Measurements from ENCODE around the gene RAPGEF6.
"Not testable (repeated sequence)": the region's sequence is repeated elsewhere in the genome, so short reads cannot be mapped to it uniquely, and the experiment has no call there.

Gene RAPGEF6

DNA sequence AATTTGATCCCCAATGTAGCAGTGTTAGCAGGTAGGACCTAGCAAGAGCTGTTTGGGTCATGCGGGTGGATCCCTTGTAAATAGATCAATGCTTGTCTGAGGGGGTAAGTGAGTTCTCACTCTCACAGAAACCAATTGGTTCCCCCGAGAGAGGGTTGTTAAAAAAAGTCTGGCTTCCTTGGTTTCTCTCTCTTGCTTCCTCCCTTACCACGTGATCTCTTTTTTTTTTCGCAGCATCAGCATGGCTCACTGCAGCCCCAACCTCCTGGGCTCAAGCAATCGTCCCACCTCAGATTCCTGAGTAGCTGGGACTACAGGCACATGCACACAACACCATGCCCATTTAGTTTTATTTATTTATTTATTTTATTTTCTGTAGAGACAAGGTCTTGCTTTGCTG is 26.4 kb downstream of the RAPGEF6 start:
- no peak for DNase-seq (ENCODE audit: low read depth, low spot score)

GRCh38 chr5:131607903-131608540 is 27.0 kb downstream of the RAPGEF6 start:
- no peak for DNase-seq (ENCODE audit: low read depth, low spot score)

DNA sequence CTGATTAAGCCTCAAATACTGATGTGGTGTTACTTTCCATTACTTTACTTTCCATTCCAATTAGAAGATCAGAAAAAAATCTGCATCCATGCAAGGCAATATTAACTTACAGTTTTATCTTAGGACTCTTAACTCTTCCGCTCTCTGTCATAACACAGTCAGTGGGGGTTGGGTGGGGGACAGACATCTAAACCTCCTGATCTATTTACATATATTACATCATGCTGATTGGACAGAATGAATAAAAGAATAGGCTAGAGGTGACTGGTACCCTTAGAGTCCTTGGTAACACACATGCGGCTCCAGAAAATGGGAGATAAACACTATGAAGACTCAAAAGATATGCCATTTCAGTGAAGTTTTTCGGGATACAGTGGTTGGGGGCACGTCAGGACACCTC is 27.6 kb downstream of the RAPGEF6 start:
- DNase-seq (ENCODE audit: low read depth, low spot score) = no peak

DNA sequence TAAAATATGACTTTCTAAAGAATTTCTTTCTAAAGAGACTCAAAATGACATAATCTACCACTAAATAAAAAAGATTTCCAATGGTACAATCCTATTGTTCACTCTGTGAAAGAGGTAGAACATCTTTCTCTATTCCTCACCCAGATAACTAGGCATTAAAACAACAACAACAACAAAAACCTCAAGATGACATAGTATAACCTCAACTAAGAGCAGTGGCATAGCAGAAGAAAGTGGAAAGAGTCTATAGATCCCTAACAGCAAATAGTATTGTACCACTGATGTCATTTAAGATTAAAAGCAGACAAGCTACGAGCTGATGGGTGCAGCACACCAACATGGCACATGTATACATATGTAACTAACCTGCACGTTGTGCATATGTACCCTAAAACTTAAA is 29.9 kb downstream of the RAPGEF6 start:
- DNase-seq (ENCODE audit: low read depth, low spot score) = no peak

DNA sequence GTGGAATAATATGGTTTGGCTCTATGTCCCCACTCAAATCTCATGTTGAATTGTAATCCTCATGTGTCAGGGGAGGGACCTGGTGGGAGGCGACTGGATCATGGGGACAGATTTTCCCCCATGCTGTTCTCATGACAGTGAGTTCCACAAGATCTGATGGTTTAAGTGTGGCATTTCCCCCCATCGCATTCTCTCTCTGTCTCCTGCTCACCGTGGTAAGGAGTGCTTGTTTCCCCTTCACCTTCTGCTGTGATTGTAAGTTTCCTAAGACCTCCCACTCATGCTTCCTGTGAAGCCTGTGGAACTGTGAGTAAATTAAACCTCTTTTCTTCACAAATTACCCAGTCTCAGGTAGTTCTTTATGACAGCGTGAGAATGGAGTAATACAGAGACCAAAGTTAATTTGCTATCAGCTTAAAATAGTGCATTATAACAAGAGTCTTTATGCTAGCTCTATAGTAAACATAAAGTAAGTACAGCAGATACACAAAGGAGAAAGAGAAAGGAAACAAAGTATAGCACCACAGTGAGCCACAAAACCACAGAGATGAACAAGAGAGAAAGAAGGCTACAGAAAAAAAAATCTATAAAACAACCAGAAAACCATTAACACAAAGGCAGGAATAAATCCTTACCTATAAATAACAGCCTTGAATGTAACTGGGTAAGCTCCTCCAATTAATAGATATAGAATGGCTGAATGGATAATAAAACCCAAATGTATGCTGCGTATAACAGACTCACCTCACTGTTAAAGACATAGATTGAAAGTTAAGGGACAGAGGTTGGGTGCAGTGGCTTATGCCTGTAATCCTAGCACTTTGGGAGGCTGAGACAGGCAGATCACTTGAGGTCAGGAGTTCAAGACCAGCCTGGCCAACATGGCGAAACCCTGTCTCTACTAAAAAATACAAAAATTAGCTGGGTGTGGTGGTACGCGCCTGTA is 39.7 kb downstream of the RAPGEF6 start:
- no peak for DNase-seq (ENCODE audit: low read depth, low spot score)

GRCh38 chr5:131593921-131594320 is 41.1 kb downstream of the RAPGEF6 start:
- DNase-seq (ENCODE audit: low read depth, low spot score) = no peak

GRCh38 chr5:131593436-131593835 is 41.6 kb downstream of the RAPGEF6 start:
- not testable (repeated sequence) for DNase-seq (ENCODE audit: low read depth, low spot score)

DNA sequence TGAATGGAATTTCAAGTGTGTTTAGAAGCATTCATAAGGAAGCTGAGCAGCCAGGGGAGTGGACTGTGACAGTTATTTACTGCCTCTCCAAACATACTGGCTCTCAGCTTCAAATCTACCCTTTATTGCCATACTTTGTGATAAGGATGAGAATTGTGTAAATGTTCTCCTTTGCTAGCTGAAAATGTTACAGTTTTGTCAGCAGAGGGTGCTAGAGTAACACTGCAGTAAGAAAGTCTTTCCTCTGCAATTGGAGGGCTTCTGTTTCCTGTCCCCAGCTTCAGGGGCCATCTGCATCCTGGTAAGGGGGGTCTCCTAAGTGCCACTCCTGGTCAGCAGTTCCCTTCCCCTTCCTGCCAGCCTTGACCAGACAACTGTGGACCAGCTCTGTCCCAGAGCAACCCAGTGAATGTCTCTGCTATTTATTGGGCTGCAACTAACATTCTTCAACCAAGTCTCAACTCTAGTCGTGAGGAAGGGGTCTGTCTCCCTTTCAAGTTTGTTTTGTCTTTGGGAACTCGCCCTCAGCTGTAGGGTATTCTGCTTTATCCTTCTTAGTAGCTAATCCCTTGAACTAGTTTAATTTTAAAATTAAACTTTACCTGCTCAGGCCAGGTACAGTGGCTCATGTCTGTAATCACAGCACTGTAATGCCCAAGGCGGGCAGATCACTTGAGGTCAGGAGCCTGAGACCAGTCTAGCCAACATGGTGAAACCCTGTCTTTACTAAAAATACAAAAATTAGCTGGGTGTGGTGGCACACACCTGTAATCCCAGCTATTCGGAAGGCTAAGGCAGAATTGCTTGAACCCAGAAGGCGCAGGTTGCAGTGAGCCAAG is 45.3 kb downstream of the RAPGEF6 start:
- DNase-seq (ENCODE audit: low read depth, low spot score) = peak; percentile 7

- no peak for DNase-seq (ENCODE audit: low read depth, low spot score)
These were observed 47.5 kb downstream of the RAPGEF6 start for GRCh38 chr5:131587541-131587940.

GRCh38 chr5:131581702-131582101 is 53.3 kb downstream of the RAPGEF6 start:
- no peak for DNase-seq (ENCODE audit: low read depth, low spot score)

GRCh38 chr5:131579917-131580671 is 54.9 kb downstream of the RAPGEF6 start:
- no peak for DNase-seq (ENCODE audit: low read depth, low spot score)

DNA sequence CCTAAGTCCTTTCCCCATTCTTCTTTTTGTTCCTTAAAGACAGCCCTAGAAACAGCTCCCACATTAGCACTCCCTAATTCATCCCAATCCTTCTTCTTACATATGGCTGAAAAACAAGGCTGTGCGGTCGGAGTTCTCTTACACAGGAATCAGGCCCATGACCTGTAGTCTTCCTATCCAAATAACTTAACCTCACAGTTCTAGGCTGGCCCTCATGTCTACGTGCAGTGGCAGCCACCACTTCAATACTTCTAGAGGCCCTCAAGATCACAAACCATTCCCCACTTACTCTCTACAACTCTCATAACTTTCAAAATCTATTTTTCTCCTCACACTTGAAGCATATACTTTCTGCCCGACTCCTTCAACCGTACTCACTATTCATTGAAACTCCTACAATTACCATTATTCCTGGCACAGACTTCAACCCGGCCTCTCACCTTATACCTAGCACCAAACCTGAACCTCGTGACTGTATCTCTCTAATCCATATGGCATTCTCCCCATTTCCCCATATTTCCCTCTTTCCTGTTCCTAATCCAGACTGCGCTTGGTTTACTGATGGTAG is 59.3 kb downstream of the RAPGEF6 start:
- no peak for DNase-seq (ENCODE audit: low read depth, low spot score)

GRCh38 chr5:131571669-131572168 is 63.3 kb downstream of the RAPGEF6 start:
- no peak for DNase-seq (ENCODE audit: low read depth, low spot score)

DNA sequence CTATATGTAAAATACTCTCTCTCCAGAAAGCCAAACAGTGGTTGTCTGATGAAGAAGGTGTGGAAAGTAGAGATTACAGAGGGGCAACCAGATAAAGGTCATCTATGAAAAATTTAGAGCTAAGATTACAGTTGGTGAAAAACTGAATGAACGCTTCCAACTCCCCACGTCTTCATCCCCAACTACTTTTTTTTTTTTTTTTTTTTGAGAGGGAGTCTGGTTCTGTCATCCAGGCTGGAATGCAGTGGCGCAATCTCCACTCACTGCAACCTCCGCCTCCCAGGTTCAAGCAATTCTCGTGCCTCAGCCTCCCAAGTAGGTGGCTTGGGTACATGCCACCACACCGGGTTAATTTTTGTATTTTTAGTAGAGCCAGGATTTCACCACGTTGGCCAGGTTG is 64.3 kb downstream of the RAPGEF6 start:
- DNase-seq (ENCODE audit: low read depth, low spot score) = no peak

GRCh38 chr5:131564229-131564652 is 70.8 kb downstream of the RAPGEF6 start:
- no peak for DNase-seq (ENCODE audit: low read depth, low spot score)

DNA sequence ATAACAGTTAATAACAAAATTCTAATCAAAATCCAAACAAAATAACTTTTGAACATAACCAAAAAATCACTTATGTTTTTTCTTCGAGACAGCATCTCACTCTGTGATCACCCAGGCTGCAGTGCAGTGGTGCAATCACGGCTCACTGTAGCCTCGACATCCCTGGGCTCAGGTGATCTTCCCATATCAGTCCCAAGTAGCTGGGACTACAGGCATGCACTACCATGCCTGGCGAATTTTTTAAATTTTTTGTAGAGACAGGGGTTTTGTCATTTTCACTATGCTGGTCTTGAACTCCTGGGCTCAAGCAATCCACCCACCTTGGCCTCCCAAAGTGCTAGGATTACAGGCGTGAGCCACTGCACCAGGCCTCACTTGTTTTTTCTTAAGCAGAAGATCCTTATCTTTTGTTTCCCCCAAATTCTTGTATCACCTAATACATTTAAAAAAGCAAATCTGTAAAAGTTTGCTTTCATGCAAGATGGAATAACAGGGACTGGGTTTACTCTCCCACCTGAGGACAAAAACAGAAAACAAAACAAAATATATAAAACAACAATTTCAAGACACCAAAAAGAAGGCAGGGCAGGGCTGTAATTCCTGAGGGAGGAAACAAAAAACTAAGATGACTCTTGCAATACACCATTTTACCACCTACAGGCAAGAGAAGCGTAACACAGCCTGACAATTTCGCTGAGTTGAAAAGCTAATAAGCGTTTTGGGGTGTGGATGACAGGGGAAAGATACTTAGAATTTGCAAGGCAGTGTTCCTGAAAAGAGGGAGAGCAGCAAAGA is 71.4 kb downstream of the RAPGEF6 start:
- DNase-seq (ENCODE audit: low read depth, low spot score) = no peak

DNA sequence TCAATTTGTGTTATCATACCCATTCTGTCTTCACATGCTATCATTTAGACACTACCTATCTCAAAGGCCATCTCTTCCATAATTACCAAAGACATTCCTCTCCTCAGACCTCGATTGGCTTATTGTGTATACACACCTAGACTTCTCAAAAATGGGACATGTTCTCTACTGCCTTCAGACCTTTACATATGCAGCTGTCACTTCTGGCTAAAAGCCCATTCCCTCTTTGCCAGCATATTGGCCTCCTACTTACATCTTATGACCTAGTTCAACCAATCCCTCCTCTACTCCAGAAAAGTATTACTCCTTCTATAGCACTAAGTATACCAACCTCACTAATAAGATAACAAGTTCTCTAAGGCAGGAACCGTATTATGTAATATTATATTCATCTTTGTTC is 84.4 kb downstream of the RAPGEF6 start:
- no peak for DNase-seq (ENCODE audit: low read depth, low spot score)

- DNase-seq (ENCODE audit: low read depth, low spot score) = no peak
These were observed 86.9 kb downstream of the RAPGEF6 start for GRCh38 chr5:131548176-131548575.

GRCh38 chr5:131545845-131546244 is 89.2 kb downstream of the RAPGEF6 start:
- DNase-seq (ENCODE audit: low read depth, low spot score) = no peak

- no peak for DNase-seq (ENCODE audit: low read depth, low spot score)
These were observed 92.3 kb downstream of the RAPGEF6 start for GRCh38 chr5:131542723-131543122.

Data from smooth muscle cell of the brain vasculature (primary cell).